ENCODE results near the gene SLC23A3.

SLC23A3 gene

DNA sequence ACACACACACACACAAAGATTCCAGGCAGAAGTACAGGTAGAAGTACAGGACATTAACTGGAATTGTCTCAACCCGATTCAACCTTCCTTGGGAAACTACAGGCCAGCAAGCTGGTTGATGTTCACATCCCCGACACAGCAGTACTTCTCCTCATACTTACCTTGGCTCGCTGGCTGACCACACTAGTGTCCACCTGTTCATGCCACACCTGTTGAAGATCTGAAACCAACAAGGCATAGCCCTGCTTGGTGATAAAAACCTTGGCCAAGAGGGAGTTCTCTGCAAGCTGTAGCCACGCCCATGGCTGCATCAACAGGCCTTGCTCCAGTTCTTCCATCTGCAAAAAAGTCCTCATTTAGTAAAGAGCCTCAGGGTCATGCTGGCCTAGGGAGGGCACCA is 11.8 kb downstream of the SLC23A3 start:
- no peak for TF ChIP-seq CTCF (IDR thresholded peaks at IDR 0.05; ENCODE audit: low read depth, low read length, missing control alignments)
- no peak for DNase-seq (ENCODE audit: low read depth)
- no peak overlapping the region for H3K4me3 ChIP-seq (ENCODE audit: low read depth, low read length)

- TF ChIP-seq CTCF (IDR thresholded peaks at IDR 0.05; ENCODE audit: low read depth, low read length, missing control alignments) = no peak
- no peak for DNase-seq (ENCODE audit: low read depth)
- H3K4me3 ChIP-seq (ENCODE audit: low read depth, low read length) = no peak overlapping the region
Observed at GRCh38 chr2:219157396-219157795, 12.4 kb downstream of the SLC23A3 start.

DNA sequence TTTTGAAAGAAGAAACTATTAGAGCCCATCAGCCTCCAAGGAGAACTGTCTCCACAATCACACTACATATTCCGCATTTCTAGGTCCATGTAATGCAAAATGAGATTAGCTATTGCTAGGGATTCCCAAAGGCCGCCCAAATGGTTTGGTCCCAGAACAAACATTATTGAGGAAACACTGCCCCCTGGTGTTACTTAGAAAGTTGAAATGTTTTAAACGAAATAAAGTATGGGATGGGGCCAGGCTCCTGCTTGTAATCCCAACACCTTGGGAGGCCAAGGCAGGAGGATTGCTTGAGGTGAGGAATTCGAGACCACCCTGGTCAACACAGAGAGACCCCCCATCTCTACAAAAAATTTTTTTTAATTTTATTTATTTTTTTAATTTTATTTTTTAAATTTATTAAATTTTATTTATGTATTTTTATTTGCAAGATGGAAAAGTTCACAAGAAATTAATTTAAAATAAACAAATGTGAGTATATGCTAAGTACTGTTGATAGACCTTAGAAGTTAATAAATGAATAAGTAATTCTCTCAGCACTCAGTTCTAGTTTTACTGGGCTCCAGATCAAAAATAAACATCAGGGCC is 14.7 kb downstream of the SLC23A3 start:
- no peak for DNase-seq (ENCODE audit: low read depth)
- TF ChIP-seq CTCF (IDR thresholded peaks at IDR 0.05; ENCODE audit: low read depth, low read length, missing control alignments) = peak; percentile 47
- no peak overlapping the region for H3K4me3 ChIP-seq (ENCODE audit: low read depth, low read length)

DNA sequence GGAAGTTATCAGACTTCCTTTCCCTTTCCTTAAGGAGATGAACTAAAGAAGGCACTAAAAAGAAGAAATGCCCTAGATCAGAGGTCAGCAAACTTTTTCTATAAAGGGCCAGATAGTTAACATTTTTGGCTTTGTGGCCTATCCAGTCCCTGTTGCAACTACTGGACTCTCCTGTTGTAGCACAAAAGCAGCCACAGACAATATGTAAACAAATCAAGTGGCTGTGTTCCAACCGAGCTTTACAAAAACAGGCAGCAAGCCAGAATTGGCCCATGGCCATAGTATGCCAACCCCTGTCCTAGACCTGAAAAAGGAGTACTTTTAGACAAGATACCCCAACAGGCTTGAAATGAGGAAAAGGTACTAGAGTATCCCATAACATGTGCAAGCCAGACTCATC is 20.2 kb downstream of the SLC23A3 start:
- no peak overlapping the region for H3K4me3 ChIP-seq (ENCODE audit: low read depth, low read length)
- no peak for DNase-seq (ENCODE audit: low read depth)
- TF ChIP-seq CTCF (IDR thresholded peaks at IDR 0.05; ENCODE audit: low read depth, low read length, missing control alignments) = no peak

DNA sequence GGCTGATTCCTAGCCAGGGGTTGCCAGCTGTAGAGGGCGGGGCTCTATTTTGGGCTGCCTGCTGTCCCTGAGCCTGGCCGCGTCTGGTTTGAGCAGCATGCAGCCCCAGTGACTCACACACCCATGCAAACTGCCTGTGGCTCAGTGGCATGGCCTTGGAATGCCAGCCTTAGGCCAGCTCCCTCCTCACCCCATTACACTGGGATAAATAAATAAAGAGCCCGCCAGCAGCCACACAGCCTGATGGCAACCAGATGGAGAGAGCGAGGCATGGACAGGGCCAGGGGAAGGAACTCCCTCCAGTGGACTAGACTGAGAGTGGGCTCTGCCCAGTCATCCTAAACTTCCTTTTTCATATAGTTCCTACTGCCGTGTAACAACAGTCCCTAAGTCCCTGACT is 27.5 kb downstream of the SLC23A3 start:
- no peak for TF ChIP-seq CTCF (IDR thresholded peaks at IDR 0.05; ENCODE audit: low read depth, low read length, missing control alignments)
- H3K4me3 ChIP-seq (ENCODE audit: low read depth, low read length) = no peak overlapping the region
- DNase-seq (ENCODE audit: low read depth) = no peak

DNA sequence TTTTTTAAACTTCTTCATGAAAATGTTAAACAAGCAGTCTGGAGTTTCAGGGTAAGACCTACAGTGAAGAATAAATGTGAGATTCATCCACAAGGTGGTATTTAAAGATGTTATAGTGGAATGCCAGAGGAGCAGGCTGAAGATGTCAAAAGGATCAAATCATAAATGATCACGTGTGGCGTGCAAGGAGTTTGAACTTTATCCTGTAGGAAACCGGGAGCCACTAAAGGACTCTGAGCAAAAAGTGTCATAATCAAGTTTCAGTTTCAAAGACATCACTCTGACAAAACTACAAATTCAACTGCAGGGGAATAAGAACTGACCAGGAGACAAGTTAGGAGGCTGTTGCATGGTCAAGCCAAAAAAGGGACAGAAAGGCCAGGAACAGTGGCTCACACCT is 29.1 kb downstream of the SLC23A3 start:
- no peak for DNase-seq (ENCODE audit: low read depth)
- no peak overlapping the region for H3K4me3 ChIP-seq (ENCODE audit: low read depth, low read length)
- TF ChIP-seq CTCF (IDR thresholded peaks at IDR 0.05; ENCODE audit: low read depth, low read length, missing control alignments) = no peak

GRCh38 chr2:219133976-219134375 is 35.9 kb downstream of the SLC23A3 start:
- DNase-seq (ENCODE audit: low read depth) = no peak
- no peak for TF ChIP-seq CTCF (IDR thresholded peaks at IDR 0.05; ENCODE audit: low read depth, low read length, missing control alignments)
- no peak overlapping the region for H3K4me3 ChIP-seq (ENCODE audit: low read depth, low read length)
